GM21390 (cell line): ENCODE data around the gene CXCR3.
"Not testable (repeated sequence)": the region's sequence is repeated elsewhere in the genome, so short reads cannot be mapped to it uniquely, and the experiment has no call there.

ENCODE experiments used
- ATAC-seq: cut with Tn5 transposase; IDR thresholded peaks from one replicate; pipeline ENCODE4 v1.9.1; 2021; ENCODE audit not compliant: unreplicated experiment

Gene CXCR3

DNA sequence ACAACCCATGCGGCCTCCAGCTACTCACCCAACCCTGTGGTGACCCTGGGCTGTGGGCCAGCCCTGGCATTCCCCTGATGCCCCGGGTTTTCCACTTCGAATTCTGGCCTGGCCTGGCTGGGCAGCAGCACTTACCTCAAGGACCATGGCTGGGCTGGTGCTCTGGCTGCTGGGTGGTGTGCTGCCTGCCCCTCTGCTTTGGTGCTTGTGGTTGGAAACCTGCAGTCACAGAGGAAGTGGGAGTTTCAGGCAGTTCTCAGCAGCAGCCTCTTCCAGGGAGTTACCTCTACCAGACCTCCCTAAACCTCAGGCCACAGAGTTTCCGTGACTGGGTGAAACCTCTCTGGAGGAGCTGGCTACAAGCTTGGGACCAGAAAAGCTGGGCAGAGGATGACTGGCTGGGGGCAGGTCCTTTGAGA is at the start of gene CXCR3:
Gene CXCR3, minus strand, starts transcription at position 209 of the 419 bp plus-strand sequence. Its CDS starts 62 bp downstream, at position 147.
- ATAC-seq = peak; percentile 56

DNA sequence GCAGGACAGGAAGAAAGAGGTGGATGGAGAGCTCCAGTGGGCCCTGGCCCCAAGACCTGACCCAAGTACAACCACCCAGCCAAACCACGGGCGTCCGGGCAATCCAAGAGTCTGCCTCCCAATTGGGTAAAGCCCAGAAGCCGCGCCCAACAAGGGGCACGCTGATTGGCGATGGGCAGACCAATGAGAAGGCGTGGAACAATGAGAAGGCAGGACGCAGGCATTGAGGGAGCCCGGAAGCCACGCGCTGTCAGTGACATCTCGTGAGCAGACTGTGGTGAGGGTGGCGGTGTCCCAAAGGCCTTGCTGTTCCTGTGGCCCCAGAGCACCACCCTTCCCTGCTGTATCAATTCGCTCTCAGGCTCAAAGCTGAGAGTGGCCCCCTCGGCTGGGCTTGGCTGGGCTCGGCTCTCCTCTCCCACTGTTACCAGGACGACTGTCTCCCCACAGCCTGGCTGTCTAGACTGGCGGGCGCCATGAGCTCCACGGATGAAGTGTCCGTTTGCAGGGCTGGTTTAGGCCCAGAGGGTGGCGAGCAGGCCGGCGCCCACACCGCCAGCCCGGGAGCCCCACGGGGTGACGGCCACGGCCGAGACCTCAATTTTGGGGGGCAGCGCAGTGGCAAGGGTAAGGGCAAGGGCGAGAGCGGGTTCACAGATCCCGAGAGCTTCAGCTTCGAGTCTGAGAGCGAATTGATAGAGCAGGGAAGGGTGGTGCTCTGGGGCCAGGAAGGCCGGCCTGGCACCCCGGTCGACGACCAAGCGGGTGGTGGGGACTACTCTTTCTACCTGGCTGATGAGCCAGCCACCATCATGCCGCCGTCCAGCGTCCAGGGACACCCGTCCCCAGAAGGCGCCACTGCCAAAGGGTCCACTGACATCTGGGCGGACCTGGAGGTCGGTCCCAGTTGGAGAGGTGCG is 49.3 kb upstream of the CXCR3 start, which contains the start of gene LOC101059915:
Gene LOC101059915, plus strand, starts transcription at position 219 of the 920 bp plus-strand sequence.
- ATAC-seq = no peak

DNA sequence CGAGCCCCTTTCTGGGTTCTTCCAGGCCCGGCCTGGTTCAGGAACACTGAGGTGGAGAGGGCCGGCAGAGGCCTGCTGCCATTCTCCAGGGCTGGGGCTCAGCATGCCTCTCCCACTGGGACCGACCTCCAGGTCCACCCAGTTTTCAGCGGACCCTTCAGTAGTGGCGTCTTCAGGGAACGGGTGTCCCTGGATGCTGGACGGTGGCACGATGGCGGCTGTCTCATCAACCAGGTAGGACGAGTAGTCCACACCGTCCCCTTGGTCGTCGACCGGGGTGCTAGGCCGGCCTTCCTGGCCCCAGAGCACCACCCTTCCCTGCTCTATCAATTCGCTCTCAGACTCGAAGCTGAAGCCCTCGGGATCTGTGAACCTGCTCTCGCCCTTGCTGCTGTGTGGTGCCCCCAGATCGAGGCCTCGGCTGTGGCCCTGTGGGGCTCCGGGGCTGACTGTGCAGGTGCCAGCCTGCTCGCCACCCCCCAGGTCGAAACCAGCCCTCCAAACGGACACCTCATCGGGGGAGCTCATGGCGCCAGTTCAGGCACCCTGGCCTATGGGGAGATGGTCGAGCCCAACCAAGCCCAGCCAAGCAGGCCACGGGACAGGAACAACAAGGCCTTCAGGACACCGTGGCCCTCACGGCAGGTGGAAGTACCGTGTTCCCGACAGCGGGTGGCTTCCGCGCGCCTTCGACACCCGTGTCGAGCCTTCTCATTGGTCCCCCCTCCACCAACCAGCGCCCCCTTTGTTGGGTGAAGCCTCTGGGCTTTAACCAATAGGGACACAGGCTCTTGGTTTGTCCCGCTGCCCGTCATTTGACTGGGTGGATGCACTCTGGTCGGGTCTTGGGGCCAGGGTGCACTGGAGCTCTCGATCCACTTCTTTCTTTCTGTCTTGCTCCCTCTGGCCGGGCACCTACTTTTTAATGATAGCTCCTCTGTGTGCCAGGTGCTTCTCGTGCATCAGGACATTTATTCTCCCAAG is 48.2 kb upstream of the CXCR3 start:
- no peak for ATAC-seq

DNA sequence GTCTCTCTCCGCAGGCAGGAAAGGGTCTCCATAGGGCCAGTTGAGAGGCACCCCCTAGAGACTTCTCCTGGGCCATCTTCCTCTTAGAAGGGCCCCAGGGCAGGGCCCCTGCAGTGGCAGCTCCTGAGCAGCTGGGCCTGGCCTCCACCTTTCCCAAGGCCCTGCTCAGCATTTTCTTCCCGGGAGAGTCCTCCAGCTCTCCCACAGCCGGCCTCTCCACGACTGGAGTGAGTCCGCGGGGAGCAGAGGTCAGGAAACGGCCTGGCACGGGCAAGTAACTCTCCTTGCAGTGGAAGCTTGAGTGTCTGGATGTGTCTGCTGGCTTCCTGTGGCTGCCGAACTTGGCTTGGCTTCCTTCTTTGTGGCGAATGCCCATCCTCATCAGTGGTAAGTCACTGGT is 47.4 kb upstream of the CXCR3 start:
- ATAC-seq = no peak

DNA sequence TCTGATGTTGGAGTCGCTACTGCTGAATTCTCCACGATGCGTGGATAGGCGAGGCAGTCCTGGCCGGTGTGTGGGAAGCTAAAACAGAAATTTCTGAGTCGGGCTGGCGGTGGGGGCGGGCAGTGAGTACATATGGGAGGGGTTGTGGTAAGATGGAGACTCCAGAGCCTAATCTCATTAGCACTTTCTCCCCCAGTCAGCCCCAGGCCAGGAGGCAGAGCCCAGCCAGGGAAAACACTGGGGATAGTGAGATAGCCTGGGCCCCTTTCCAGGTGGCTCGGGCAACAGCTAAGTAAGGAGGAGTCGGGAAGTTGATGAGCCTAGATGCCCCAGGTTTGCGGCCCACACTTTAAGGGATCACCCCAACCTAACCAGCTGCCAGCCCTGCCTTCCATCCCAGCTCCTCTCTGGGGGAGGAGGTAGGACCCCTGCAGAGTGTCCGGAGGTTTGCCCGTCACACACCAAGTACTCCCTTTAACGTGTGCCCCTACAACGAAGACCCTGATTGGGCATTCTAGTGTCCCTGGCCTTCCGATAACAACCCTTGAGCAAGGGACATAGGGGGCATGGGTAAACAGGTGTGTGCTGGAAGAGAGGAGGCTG is 46.7 kb upstream of the CXCR3 start:
- ATAC-seq = no peak

DNA sequence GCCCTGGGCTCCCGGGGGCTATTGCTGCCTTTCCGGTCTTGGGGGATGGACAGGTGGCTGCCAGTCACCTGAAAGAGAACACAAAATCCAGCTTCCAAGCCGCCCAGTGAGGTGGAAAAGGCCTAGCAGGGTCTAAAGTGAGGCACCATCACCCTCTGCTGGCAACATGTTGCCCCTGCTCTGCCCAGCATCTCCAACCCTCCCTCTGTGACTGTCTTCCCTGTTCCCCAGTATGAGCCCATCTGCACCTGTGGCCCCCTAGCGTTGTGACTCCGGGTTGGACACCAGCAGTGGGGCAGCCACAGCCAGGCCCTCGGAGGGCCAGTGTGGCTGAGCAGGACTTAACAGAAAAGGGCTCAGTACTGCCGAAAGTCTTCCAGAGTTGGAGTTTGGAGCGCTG is 45.9 kb upstream of the CXCR3 start:
- not testable (repeated sequence) for ATAC-seq

DNA sequence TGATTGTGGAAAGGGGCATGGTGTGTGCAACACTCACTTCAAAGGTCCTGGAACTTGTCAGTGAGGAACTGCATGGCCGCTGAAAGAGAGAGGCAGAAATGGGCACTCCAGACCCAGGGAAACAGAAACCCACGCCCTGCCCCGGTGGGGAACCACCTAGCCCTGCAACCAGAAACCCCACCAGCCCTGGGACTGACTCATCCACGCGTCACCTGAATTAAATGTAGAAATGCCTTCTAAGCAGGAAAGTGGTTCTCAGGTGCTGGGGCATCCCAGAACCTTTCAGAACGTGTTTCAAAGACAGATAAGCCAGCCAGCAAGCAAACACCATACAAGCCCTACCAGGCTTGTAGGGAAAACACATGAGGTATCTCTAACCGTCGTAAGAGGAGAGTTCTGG is 44.9 kb upstream of the CXCR3 start:
- not testable (repeated sequence) for ATAC-seq

DNA sequence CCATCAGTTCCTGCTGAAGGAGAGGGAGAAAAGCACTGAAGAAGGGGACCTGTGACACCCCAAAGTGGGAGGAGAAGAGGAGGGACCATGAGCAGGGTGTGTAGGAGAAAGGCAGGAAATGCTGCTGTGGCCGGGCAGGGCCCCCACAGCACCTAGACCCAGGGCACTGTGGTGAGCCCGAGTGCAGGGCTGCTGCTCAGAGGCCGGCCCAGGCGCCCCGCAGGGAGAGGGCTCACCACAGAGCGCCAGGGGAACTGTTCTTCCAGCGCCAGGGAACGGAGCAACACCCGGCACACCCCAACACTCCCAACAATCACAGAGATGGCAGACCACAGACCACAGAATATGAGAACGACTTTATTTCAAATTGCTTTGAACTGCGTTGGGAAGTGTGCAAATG is 44.3 kb upstream of the CXCR3 start:
- ATAC-seq = not testable (repeated sequence)

DNA sequence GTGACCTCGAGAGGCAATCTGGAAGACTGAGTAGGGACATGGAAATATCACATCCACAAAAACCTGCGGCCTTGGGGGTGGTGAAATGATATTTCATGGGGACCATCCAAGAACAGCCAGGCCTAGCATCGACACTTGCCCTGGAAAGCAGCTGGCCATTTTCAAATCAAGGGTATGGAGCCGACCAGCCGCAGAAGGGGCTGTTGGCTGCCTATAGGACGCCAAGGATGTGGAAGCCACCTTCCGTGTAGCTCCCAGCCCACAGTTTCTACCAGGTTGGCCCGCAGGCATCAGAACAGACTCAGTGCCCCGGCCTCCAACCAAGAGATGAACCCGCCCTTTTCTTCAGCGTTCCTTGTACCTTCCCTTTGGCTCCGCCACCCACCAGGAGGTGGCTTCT is 43.6 kb upstream of the CXCR3 start:
- ATAC-seq = no peak

DNA sequence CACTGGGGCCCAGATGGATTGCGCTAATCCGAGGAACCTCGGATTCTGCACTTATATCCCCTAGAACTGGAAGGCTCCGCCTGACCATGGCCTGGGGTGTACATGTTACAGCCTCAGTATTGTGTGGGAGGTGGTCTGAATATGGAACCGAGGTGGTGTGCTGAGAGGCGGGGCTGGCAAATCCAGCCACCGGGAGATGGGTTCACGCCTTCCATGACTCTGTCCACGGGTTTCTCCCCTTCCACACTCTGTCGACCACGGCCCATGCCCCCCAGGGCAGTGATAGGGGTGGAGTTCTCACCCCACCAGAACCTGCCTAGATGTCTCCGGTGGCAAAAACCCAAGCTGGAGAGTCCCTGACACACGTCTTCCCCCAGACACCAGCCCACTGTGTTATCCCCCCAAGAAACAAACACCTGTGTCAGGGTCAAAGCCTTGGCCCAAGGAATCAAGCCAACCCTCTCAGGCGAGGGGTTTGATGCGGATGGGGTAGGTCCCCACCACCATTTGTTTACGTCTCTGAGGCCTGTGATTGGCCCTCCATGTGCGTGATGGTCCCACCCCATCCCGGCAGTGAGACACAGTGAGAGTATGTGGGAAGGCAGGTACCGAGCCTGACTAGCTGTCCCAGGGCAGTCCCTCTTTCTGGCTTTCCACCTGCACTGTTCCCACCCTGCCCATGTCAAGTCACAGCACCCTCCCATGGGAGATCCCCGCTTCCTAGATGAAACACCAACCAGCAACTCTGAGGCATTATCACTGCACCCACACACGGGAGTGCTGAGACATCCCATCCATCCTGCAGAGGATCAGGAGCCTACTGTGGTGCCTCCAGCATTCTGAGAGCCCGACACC is 42.5 kb upstream of the CXCR3 start:
- no peak for ATAC-seq

DNA sequence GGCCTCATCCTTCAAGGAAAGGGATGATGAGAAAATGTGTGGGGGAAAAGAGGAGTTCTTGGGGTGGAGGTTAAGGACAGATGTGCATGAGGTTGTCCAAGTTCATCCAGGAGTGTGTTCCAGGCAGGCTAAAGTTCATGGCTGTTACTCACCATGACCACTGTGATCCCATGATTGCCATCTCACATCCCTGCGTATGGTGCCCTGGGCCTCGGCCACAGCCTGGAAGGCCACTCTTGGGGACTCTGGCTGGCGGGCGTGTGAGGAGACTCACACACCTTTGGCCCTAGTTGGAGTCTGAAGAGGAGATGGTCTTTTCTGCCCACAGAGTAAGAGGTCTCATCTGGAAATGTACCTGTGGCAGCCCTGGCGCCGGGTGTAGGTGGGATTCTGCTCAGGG is 41.6 kb upstream of the CXCR3 start:
- ATAC-seq = no peak

DNA sequence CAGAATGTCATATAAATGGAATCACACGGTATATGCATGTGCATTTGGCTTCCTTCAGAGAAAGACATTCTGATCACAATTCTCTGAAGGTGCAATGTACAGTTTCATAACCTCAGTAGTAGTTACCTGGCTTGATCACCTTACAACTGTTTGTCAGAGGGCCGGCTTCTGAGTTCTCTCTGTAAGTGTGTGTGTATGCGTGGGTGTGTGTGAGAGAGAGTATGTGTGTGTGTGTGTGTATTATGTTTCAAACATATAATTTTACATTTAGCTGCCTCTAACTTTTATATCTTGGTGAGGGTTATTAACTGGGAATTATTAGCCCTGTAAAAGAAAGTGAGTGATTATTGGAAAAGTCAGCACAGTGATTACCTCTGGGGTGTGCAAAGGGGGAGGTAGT is 41.0 kb upstream of the CXCR3 start:
- no peak for ATAC-seq

DNA sequence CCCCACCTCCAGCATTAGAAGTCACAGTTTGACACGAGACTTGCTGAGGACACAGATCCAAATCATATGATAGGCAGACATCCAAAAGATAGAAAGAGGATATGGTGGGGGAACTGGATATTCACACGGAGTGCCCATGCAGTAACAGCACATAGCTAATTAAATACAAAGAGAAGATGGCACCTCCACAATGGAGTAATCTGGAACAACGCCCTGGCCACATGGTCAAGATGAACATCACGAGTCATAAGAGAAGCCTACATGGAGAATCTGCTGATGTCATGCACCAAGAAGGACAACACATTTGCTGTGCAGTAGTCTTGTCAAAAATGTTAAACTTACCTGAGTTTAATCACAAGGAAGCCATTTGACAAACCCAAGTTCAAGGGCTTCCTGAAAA is 39.0 kb upstream of the CXCR3 start:
- ATAC-seq = no peak

DNA sequence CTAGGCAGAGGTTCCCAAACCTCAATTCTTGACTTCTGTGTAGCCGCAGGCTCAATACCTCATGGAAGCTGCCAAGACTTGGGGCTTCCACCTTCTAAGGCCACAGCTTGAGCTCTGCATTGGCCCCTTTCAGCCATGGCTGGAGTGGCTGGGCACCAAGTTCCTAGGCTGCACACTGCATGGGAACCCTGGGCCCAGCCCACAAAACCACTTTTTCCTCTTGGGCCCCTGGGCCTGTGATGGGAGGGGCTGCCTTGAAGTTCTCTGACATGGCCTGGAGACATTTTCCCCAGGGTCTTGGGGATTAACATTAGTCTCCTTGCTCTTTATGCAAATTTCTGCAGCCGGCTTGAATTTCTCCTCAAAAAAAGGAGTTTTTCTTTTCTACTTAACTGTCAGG is 35.0 kb upstream of the CXCR3 start:
- ATAC-seq = no peak

DNA sequence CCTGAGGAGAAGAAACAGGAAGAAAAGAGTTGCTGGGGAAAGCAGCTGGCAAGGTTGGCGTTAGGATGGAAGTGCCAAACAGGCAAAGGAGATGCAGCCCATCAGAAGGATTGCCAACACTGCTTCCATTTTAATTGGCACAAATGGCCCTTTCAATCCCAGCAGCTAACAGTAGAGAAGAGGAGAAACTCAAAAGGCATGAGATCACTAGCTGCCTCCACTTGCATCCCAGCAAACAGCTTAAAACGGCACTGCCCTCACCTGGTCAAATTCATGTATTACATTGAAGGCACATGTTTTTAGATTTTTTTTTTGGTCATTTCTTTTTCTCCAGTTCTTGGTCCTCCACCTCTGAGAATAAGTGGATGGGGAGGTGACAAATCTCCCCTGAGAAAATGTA is 34.1 kb upstream of the CXCR3 start:
- no peak for ATAC-seq

DNA sequence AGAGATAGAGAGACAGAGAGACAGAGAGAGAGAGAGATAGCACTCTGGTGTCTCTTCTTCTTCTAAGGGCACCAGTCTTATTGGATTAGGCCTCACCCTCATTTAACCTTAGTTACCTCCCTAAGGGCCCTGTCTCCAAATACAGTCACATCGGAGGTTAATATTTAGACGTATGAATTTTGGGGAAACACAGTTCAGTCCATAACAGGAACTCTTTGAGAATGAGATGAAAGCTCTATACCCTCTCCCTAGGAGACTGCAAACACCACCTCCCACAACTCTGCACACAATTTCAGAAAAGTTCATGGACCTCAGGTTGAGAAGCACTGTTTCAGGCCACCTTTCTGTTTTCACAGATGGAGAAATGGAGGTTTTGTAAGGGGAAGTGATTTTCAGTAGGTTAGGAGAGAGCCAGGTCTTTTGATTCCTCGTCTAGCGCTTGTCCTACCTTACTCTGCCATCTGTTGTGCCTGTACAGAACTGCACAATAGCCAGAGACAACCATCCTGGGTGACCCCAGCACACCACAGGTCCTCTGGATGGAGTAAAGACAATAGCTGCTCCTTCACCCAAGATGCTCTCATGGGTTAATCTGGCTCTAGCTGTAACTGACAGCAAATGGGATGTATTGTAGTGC is 32.1 kb upstream of the CXCR3 start:
- peak; percentile 84 for ATAC-seq

DNA sequence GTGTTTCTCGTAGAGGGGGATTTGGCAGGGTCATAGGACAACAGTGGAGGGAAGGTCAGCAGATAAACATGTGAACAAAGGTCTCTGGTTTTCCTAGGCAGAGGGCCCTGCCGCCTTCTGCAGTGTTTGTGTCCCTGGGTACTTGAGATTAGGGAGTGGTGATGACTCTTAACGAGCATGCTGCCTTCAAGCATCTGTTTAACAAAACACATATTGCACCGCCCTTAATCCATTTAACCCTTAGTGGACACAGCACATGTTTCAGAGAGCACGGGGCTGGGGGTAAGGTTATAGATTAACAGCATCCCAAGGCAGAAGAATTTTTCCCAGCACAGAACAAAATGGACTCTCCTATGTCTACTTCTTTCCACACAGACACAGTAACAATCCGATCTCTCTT is 26.1 kb upstream of the CXCR3 start:
- not testable (repeated sequence) for ATAC-seq

DNA sequence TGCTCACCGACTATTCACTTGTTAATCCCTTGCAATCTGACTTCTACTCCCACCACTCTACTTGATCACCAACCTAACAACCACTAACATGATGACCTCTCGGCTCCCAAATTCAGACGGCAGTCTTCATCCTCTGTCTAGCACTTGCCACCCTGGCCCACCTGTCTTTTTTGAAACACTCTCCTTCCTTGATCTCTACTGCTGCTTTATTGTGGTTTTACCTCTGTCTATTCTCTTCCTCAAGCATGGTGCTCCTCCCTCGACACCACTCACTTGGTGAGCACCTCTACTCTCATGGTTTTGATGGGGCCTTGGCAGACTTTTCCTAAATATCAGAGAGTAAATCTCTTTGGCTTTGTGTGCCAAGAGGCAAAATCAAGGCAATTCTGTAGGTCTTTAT is 21.7 kb upstream of the CXCR3 start:
- ATAC-seq = no peak

DNA sequence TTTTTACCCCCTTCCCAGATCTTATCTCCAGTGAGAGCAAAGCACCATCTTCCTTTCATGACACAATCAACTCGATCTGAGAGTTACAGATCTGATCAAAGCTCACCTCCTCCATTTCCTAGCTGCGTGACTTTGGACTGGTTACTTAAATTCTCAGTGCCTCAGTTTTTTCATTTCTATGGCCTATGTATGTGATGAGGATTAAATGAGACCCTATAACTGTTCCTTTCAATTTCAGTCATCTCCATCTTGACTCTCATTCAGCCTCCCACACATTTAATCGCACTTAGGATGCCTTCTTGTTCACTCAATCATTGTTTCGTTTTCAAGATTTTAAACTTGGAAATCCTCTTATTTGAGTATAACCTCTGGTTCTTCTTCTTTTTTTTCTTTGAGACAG is 20.1 kb upstream of the CXCR3 start:
- no peak for ATAC-seq

DNA sequence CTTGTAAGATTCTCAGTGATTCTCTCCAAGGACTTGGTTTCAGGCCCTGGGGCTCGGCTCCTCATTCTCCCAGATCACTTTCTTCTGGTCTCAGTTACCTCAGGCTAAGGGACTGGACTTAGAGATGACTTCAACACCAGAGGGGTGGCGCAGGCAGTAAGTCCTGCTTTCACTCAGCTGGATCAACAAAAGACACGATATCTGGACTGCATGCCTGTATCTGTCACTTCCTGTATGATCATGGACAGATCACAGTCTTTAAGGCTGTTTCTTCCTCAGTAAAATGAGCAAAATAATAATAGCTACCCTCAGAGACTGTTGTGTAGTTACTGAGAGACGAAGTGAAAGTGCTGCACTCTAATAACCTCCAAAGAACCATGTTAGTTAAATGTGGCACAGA is 19.5 kb upstream of the CXCR3 start:
- peak; percentile 54 for ATAC-seq
